Stimulated activated CD4-positive, alpha-beta T cell treated with anti-CD3 and anti-CD28 coated beads, Interleukin-4, amount 100 ng/mL, for 24 hours (primary cell): ENCODE results near the gene CD180.
A peak's percentile ranks its signal among the peaks of the same experiment; 100 is the strongest.

ENCODE experiments used
- DNase-seq: peaks from one replicate; pipeline ENCODE4 v3.0.0-alpha.2; 2020

CD180 gene

GRCh38 chr5:67209141-67209771 is 12.7 kb upstream of the CD180 start:
- DNase-seq = peak; percentile 75

DNA sequence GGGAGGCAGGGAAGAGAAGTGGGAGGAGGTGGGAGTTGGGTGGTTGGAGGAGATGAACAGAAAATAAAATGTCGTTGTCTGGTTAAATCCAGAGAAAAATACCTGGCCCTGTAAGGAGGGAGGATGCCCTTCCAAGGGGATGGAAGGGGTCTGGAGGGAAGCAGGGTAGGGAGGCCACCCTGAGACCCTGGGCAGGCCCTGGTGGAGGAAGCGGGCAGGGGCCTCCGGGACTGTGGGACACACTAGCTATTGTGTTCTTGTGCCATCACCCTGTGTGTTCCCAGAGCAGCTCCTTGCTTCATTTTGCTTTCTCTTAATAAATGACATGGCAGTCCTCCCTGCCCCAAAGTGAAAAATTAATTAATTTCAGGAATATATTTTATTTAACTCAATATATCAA is 11.8 kb upstream of the CD180 start:
- DNase-seq = no peak

GRCh38 chr5:67206929-67207328 is 10.3 kb upstream of the CD180 start:
- DNase-seq = peak; percentile 89

DNA sequence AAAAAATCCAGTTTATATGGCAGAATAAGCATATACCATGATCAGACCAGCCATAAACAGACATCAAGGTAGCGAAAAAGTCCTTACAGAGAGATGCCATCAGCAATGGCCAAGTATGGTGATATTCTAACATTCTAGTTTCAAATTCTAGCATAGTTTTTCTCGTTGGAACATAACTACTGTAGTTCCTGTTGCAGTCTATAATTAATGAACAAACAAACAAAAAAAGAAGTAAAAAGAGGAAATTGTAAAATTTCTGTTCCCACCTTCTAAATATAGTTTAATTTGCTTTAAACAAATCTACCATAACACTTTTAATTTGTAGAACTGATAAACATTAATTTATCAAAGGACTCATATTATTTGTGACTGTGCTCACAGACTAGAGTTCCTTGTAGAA is 9.9 kb upstream of the CD180 start:
- DNase-seq = no peak

GRCh38 chr5:67205981-67206380 is 9.4 kb upstream of the CD180 start:
- DNase-seq = no peak

DNA sequence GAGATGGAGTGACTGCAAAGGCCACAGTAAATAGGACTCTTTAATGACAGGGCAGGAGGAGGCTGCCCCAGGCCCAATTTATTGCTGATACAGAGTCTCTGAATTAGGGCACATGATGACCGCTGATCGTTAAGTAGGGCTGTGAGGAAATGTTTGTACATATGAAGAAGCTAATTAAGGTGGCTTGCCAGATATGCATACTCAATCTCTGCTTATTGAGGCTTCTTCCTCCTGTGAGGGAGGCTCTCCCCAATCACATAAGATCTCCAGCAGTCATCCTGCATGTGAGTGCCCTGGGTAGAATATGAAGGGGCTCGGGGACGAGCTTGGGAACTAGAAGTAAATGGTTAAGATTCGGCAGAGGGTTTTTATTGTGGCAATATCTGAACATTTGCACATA is 8.2 kb upstream of the CD180 start:
- no peak for DNase-seq

DNA sequence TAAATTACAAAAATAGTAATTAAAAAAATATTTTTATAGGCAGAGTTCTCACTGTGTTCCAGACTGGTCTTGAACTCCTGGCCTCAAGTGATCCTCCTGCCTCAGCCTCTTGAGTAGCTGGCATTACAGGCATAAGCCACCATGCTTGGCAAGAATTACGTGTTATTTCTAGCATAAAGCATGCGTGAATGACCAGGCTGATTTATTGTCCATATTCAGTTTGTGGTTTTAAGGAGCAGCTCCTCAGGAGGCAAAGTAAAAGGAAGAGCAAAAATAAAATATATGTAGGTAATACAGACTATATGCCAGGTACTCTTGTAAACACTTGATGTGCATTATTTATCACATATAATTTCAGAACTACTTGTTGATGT is 7.1 kb upstream of the CD180 start:
- DNase-seq = no peak

- DNase-seq = no peak
Observed at GRCh38 chr5:67202828-67203227, 6.2 kb upstream of the CD180 start.

GRCh38 chr5:67201897-67202549 is 5.4 kb upstream of the CD180 start:
- DNase-seq = no peak

- no peak for DNase-seq
Observed at GRCh38 chr5:67200809-67201562, 4.4 kb upstream of the CD180 start.

DNA sequence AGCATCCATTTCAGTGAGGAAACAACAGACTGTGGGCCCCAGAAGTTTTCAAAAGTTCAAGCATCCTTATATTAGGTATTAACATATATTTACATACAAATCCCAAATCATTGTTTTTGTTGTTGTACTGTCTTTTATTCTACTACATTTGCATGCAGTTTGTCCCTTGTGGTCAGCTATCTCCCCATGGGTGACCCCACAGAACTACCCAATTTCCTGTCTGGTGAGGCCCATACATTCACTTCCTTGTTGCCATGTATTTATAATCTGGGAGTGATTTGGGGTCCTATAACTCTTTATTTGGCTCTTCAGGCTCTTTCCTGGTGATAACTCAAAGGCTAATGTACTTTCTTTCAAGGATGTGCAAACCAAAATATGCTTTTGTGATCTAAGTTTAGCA is 3.3 kb upstream of the CD180 start:
- DNase-seq = no peak

DNA sequence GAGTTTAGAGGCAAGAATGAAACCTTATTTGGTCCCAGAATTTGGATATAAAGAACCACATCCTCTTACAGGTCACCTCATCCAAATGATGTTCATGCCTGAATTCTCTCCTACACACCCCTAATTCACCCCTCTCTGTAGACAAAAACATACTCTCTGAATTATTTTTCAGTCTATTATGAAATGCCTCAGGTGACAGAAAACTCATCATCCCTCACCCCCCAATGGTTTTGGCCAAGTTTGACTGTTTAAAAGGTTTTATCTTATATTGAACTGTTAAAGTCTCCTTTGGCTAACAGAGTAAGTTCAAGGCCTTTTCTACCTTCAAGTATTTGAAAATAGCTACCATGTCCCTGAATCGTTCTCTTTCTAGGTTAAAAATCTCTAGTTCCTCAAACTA is 2.3 kb upstream of the CD180 start:
- no peak for DNase-seq

- DNase-seq = no peak
Observed at GRCh38 chr5:67197536-67197935, 937 bp upstream of the CD180 start.

DNA sequence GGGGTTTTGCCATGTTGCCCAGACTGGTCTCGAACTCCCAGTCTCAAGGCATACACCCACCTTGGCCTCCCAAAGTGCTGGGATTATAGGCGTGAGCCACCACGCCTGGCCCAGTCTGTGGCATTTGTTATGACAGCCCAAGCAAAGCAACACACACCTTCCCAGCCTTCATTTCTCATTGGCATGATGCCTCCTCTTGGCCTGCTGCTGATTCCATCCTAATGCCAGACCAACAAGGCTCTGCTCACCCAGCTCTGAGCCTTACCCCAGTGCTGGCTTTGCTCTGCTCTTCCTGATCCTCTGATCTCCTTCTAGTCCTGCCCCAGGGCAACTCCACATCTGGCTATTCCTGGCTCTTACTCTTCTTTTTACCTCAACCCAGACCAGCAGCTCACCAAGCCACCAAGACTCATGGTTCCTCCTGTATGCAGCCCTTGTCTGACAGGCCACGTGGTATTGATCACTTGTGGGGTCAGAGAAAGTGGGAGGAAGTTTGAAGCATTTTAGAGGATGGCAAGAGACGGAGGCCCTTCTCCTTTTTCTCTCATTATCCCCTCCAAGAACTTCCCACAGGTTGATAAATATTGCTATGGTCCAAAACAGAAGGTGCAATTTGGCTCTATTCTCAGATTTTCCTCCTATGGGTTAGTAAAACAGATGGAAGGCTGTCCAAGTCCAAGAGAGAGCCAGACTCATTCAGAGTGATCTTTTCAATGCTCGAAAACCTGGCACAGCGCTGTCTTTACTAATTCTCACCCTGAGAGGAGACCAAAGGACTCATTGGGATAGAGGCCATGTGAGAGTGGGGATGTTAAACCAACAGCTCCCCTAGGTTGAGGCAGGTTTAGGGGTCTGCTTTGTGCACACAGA is 958 bp downstream of the CD180 start:
- no peak for DNase-seq

- no peak for DNase-seq
Observed at GRCh38 chr5:67194166-67194565, 2.4 kb downstream of the CD180 start.

GRCh38 chr5:67193439-67193807 is 3.2 kb downstream of the CD180 start:
- no peak for DNase-seq

DNA sequence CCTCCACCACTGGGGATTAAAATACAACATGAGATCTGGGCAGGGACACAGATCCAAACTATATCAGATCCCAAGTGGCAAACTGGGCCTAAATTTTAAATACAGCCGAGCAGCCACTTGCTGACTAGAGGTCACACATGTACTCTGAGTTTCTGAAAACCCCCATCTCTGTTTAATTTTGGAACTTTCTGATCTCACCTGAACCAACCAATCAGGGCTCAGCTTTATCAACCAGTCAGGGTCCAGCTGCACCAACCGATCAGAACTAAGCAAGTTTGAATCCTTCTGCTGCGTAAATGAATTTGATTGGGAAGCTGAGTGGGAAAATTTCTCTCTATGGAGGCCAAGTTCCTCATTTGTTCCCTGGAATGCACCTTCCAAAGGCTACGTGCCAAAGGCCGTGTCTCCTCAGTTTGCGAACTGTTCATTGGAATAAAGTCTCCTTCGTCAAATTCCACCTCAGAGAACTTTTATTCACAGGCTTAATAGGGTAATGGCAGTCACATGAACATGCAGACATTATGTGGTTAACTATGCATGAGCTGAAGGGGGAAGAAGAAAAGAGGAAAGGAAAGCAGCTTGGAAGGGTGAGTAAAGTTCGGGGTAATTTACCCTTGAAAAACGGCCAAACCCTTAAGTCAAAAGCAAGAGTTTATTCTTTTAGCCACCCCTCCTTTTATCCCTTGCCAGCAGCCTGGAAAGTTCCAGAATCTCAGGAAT is 3.7 kb downstream of the CD180 start:
- DNase-seq = no peak

GRCh38 chr5:67190861-67191260 is 5.7 kb downstream of the CD180 start:
- DNase-seq = no peak

DNA sequence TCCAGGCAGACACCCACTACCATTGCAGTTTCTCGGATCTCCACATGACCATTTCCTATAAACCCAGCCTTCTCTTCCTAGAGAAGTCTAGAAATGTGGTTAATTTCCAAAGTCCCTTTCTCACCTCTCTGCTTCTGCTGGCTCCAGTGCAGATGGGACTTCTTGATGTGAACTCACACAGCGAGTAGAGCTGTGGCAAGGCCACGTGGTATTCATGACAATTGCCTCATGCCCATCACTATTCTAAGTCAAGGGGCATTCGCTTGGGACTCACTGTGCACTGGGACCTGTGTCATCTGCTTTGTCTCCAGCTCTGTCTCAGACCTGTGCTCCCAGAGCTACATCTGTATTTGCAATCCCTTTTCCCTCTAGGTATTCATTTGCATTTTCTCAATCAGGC is 6.2 kb downstream of the CD180 start:
- no peak for DNase-seq

- no peak for DNase-seq
Observed at GRCh38 chr5:67189931-67190330, 6.7 kb downstream of the CD180 start.

GRCh38 chr5:67189079-67189354 is 7.6 kb downstream of the CD180 start:
- DNase-seq = no peak

DNA sequence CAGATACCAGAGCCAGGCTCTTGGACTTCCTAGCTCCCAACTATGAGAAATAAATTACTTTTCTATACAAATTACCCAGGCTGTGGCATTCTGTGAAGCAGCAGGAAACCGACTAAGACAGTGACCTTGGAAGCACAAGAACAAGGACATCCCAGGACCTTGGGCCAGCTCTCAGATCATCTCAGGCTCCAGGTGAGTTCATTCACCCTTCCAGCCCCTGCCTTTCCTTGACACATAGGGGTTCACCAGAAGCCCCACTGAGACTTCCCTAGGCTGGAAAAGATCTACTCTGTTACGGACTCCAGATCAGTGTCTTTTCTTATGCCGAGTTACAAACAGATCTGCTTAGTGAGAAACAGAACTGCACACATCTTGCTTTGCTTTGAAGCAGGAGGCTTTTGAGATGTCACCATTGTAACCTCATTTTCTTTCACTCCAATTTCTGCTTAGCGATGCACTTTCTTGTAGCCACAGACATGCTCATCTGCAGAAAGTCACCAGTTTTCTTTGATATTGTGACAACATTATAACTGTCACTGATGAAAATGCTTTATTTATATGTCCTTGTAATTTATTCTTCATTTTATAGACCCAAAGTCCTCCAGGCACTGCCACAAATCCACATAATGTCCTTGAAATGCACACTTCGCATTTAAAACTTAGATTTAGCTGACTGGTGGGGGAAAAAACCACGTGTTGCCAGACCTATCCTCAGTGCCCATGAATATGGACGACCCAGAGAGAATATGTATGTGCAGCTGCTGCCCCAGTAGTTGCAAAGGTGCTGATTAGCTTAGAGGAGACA is 8.1 kb downstream of the CD180 start:
- no peak for DNase-seq
